Amniotic stem cell (primary cell): ENCODE results near the gene EFCAB6.
A peak's percentile ranks its signal among the peaks of the same experiment; 100 is the strongest.

Experiments
- DNase-seq: peaks from one replicate; lab custom pipeline; 2025; lab: John Stamatoyannopoulos, UW

EFCAB6 gene

GRCh38 chr22:43819421-43819921, 7.4 kb upstream of the EFCAB6 start:
- DNase-seq = no peak

DNA sequence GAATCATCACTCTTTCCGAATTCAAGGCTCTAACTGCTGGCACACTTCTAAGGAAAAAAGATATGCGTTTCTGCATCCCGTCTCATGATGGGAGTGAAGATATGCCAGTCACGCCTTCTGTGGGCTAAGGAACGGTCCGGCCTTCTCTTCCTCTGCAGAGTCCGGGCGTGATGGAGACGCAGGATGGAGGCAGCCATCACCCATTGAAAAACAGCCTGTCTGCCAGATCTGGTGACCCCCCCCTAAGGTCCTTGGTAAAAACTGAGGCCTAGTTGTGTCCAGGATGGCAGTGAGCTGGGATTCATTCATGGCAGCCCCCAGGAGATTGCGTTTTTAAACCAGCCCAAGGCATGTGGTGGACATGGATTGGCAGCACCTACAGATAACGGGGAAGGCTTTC, 6.9 kb upstream of the EFCAB6 start:
- DNase-seq = no peak

DNA sequence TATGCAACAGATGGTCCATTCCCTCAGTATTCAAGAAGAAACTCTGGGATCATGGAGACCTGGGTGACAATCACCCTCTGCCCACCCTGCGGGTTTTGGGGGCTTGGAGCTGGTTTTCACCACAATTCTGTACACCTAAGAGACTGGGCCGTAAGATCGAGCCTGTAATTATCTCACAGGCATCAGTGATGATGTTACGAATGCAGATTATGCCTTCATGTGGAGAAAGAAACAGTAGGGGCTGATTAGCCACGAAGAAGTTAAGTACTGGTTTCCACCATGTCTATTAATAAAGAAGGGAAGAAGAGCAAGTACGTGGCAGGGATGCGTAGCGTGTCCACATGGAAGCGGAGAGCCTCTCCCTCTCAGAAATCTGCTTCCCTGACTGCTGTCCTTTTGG, 5.3 kb upstream of the EFCAB6 start:
- DNase-seq = no peak

- no peak for DNase-seq
Observed at GRCh38 chr22:43814264-43814663, 2.2 kb upstream of the EFCAB6 start.

DNA sequence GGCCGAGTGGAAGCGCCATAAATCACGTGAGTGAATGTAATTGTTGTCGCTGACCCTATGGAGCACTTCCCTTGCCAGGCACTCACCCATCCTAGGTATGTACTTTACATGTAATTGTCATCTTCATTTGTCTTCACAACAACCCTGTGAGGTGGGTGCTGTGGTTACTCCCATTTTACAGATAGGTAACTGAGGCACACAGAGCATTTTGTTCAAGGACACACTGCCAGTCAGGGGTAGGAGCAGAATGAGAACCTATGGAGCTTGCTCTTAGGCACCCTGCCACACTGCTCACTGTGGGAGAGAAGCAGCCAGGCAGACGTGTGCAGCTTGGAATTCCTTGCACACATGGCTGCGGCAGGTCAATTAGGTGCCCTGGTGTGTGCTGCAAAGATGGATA, 785 bp upstream of the EFCAB6 start:
- DNase-seq = no peak

DNA sequence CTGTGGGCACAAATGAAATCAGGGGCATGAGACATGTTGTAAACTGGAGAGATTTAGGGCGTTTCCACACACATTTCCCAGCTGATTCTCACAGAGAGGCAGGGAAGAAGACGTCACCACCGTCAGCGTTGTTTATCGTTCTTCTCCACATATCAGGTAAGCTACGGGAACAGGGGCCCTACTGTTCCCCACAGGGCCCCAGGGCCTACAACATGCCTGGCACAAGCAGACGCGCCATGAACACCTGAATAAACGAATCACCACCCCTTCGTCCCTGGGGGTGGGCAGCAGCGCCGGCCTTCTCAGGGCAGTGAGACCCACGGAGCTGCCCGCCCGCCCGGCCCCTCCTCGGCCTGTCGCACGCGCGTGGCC, 342 bp downstream of the EFCAB6 start:
- DNase-seq = no peak

DNA sequence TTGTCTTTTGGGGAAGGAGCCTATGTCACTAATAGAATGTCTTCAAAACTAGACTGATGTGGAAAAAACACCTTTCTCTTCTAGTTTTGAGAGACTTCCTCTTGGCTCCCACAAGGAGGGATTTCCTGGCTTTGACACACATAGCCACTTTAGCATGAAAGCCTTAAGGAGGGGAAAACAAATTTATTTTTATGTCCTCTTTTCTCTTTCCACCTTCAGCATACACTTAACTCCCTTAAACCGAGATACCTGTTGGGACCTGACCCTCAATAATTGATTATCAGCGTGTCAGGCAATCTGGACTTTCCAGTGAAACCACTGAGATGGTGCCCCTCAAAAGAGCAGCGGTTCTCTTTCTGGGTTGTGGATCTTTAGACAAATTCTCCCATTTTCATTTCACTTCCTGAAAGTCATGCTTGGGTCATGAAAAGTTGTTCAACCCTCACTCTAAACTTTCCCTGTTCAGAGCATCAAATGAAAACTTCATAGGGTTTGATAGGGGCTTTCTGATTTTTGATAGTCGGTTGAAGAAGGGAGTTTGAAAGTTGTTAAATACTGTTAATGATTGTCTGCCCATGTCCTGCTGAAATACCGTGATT, 9.1 kb downstream of the EFCAB6 start:
- no peak for DNase-seq

DNA sequence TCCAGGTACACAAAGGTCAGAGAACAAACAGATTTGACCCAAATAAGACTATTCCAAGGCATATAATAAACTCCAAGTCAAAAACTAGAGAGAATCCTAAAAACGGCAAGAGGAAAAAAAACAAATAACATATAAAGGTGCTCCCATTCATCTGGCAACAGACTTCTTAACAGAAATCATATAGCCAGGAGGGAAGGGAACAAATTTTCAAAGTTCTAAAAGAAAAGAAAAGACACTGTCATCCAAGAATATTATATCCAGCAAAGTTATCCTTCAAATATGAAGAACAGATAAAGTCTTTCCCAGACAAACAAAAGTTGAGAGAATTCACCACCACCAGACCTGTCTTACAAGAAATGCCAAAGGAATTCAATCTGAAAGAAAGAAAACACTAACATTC, 11.1 kb downstream of the EFCAB6 start:
- no peak for DNase-seq

- no peak for DNase-seq
Observed at GRCh38 chr22:43798492-43798891, 13.6 kb downstream of the EFCAB6 start.

- DNase-seq = peak; percentile 15
Observed at GRCh38 chr22:43796567-43796966, 15.5 kb downstream of the EFCAB6 start.

- no peak for DNase-seq
Observed at GRCh38 chr22:43795320-43795719, 16.8 kb downstream of the EFCAB6 start.

DNA sequence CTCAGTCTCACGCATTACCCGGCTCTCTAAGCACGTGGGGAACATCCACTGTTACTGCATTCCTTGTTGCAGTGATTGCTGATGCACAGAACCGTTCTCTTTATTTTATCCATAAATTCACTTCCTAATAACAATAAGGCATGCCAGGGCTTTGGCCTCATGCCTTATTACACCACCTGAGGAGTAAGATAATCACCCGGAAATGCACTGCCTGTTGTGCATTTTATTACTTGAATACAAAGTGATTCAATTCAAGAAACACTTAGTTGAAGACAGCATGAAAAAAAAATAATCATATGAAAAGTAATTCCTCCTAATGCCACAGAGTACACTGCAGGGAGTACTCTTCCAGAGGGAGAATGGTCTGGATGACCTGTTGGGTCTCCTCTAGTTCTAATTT, 19.2 kb downstream of the EFCAB6 start:
- DNase-seq = no peak

- peak; percentile 89 for DNase-seq
Observed at GRCh38 chr22:43789452-43789851, 22.7 kb downstream of the EFCAB6 start.

GRCh38 chr22:43783777-43784176, 28.3 kb downstream of the EFCAB6 start:
- DNase-seq = no peak

GRCh38 chr22:43782448-43782847, 29.7 kb downstream of the EFCAB6 start:
- DNase-seq = no peak

DNA sequence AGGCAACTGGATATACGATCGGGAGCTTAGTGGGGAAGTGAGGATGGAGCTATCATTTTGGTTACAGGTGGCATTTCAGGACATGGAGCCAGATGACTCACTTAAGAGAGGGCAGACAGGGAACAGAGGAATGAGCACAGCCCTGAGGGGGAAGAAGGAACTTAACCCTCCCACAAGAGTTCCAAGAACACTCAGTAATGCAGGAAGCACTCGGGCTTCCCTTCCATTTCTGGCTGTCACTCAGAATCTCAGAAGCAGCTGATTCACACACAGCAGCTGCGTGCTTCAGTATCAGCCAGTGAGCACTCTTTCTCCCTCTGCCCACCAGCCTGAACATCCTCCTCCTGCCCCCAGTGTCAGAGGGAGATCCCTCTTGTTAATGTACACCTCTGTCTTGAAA, 34.8 kb downstream of the EFCAB6 start:
- DNase-seq = peak; percentile 46

DNA sequence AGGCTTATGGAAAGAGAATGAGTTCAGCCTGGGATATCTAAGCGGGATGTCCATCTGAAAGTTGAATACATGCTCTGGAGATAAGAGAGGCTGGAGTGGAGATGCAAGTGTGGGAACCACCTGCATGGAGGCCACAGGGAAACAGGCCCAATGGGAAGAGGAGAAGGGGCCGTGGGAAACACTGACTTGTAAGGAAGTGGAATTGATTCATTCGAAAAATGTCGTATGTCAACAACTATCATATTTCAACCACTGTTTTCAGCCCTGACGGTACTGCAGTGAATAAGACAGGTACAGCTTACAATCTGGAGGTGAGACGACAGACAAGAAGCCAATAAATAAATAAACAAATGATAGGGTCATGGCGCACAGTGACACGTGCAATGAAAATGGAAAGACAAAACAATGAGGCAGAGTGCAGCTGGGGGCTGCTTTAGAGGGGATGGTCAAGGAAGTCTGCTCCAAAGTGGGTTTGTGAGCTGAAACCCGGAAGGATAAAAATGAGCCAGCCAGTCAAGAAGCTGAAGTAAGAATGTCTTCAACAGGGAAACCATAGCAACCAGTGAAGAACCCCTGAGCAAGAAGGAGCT, 35.9 kb downstream of the EFCAB6 start:
- DNase-seq = no peak

DNA sequence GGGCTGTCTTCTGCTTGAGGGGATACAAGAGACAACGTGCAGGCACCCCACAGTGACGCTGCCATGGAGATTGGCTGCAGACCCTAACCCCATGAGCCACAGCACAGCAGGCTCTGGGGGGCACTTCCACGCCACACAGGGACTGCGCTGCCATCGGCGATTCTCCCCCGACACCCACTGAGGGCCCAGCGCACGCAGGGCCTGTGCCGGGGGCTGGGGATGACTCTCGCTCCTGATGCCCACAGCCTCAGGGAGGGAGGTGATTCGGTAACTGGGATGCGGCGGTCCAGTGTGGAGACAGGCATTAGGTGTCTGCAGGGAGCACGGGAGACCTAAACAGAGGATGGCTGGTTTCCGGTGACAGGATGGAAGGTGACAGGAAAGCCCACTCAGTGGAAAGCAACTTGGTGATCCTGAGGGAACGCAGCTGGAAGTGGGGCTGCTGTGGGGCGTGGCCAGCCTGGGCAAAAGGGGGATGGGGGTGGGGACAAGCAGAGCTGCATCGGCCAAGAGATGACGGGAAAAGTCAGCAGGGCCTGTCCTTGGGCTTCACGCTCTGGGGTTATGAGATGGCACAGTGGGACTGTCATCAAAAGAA, 37.7 kb downstream of the EFCAB6 start:
- no peak for DNase-seq

DNA sequence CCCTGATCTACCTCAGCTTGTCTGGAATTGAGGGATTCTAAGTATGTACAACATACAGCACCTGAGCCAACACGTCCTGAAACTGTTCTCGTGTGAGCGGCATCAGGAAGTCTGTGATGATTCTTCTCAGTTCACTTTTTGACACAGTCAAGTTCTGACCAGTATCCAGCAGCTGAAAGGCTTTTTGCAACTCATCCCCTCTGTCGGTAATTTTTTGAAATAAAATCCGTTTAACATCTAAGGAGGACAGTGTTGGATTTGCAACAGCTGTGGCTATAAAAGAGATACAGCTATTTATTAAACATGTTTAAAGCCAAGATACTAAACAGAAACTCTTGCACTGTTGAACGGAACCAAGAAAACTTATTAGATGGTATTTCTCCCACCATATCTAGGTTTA, 39.3 kb downstream of the EFCAB6 start:
- DNase-seq = no peak

GRCh38 chr22:43755452-43755851, 56.7 kb downstream of the EFCAB6 start:
- no peak for DNase-seq

DNA sequence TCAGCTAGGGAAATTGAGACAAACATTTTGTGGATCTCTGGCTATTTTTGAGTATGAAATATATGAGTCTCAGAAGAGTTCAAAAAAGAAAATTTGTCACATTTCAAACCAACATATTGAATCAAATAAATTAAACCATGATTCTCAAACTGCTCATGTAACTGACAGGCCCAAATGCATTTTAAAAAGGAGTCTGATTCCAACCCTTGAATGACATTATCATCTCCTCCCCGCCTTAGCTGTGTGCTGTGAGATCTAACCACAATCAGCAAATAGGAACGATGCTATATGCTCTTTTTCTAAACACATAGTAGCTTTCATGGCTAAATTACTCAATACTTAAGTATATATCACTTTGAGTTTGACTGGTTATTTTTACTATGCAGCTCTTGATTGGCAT, 57.1 kb downstream of the EFCAB6 start:
- no peak for DNase-seq

GRCh38 chr22:43754176-43754575, 57.9 kb downstream of the EFCAB6 start:
- DNase-seq = no peak

GRCh38 chr22:43753688-43754087, 58.4 kb downstream of the EFCAB6 start:
- DNase-seq = no peak

DNA sequence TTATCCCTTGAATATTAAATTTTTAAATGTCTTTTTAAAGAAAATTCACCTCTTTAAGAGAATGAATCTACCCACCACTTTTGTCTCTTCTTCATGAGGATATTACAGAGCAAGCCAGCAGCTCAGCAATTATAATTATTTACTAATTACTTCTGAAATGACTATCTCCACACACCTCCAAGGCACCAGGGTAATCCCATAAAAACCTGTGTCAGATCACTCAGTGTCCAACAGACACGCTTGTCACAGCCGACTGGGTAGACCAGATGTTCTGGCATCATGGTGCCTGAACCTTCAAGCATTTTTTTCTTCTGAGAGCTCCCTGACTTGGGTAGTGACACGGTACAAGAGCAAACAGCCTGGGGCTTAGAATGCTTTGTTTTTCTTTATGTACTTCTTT, 61.4 kb downstream of the EFCAB6 start:
- DNase-seq = no peak
